NCI-H1417 treated with DMSO at 0.1 percent for 48 hours (cell line): ENCODE measurements around the gene GPR39.

Source experiments
- DNase-seq: peaks from one replicate; lab custom pipeline; 2025; lab: John Stamatoyannopoulos, UW

GPR39 gene

DNA sequence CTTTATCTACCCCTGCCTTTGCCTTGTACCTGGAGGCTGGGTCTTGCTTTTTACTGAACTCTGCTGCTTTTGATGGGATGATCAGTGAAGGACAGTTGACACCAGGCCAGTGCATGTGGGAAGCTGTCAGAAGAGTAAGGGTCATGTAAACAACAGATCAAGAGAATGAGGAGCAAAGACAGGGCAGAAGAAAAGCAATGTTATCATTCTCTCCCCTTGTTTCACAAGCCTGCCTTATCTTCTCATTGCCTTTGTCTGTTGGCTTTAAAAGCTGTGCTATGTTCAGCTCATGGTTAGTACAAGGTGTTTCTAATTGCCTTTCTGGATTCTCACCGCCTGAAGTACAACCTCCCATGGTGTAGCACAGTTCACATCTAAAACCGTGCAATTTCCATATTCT is 225.8 kb downstream of the GPR39 start:
- no peak for DNase-seq

DNA sequence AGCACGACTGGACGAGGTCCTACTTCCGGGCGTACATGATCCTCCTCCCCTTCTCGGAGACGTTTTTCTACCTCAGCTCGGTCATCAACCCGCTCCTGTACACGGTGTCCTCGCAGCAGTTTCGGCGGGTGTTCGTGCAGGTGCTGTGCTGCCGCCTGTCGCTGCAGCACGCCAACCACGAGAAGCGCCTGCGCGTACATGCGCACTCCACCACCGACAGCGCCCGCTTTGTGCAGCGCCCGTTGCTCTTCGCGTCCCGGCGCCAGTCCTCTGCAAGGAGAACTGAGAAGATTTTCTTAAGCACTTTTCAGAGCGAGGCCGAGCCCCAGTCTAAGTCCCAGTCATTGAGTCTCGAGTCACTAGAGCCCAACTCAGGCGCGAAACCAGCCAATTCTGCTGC is 228.6 kb downstream of the GPR39 start:
- DNase-seq: peak; percentile 5

DNA sequence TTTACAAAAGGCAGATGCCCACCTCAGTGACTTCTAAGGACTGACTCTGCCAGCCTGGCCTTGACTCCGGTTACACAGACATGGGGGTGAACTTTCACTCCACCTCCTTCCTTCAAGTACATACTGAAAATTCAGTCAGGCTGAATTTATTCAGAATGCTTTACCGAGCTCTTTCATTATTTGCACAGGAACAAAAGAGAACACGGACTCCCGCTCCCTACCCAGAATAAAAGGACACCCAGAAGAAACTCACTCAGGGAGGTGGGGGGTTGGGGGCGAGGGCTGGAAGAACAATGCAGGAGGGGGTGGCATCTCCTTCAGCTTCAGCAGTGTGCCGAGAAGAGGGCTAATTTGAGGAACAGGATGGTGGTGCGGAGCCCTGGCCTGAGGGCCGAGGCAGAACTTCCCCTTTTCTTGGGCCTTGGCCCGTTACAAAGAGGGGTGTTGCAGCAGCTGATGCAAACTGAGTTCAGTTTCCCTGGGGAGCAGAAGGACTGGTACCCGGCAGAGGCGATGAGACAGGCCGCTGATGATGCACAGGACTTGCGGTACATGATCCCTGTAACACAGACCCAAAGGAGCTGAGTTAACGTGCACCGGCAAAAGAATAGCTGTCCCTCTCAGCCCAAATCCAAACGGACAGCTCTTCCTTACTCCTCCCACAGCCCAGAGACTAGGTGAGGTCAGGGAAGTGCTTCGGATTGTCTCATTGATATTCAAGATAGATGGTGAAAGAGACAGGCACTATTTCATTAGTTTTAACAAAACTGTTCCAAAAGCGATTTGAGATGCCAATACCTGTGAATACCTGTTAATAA is 229.3 kb downstream of the GPR39 start:
- DNase-seq: no peak

DNA sequence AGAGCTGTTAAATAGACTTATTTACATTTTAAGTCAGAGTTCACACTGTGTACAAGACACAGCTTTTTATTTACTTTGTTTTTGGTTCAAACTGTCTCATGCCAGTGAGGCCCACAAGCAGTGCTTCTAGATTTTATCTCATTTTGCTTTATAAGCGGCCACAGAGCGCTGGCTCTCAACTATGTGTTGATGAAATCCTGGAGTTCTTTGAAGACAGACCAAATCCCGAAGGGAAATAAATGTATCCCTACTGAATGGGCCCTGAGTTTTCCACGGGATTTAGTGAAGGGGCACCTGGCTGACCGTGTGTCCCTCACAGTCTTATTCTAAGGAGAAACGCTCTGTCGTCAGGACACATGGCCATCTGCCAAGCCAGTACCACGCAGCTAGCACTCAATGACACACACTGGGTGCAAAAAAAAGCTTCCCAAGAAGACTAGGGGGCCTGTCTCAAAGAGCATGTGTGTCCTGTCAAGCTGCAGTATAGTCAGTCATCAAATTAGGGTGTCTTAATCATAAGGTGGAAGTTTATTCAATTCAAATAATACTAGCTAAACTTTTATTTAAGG is 230.0 kb downstream of the GPR39 start:
- no peak for DNase-seq

DNA sequence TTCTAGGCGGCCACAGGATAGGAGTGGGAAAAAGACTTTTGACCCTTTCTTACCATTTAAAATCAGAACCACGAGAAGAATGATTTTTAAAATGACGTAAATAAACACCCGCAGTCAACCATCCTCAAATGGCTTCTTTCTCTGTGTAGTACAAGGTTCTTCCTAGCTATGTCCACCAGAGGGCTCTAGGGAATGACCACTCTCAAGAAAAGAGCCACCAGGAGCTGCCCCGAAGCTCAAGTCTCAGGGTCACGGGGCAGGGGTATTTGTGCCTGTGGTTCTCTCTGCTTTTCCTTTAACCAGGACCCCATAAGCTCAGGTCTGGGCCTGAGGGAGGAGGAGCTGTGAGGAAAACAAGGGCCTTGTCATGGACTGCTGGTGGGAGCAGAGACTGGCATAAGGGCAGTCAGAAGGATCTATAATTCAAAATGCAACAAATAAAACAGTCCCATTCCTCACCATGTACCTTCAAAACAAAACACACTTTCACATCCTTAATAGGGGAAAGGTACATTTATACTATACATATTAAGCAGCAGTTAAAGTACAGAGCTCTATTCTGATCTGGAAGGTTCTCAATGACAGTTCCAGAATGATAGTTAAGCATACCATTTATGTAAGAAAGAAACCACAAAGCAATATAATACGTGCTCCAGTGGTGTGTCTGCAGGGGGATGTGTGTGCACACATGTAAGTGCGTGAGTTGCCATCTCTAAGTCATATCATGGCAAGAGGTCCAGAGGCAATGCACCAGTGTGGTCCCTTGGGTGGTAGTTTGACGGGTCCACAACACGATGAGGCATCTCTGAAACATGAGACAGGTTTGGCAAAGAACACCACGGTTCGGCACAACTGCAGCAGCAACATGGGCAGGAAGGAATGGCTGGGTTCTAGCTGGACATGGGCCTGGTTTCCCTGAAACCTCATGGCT is 234.8 kb downstream of the GPR39 start:
- no peak for DNase-seq

DNA sequence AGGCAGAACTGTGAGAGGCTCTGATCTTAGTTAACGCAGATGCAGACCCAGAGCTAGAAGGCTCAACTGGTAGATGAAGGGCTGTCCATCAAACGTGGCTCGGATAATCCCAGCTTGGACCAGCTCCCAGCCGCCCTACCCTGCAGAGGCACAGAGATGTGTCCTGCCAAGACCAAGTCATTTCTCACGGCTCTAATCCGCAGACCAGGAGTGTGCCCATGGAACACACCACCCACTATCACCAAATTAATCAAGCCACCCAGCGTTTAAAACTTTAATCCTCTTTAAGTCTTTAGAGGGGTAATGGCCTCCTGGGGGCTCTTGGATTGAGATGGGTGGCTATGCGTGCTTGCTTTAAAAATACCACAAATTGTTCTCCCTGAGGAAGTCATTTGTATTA is 235.9 kb downstream of the GPR39 start:
- no peak for DNase-seq

DNA sequence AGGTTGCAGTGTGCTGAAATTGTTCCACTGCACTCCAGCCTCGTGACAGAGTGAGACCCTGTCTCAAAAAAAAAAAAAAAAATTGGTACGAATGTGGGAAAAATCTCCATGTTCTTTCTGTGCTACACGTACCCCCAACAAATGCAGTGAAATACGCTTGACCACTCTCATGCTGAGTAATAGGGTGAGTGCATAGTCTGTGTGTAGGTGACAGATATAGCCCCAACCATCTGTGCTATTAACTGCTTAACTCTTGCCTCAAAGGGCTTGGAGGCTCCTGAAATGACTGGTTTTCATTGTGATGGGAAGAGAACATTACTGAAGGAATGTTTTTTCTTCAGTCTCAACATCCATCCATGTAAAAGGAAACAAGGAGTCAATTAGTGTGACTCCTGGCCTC is 237.7 kb downstream of the GPR39 start:
- DNase-seq: no peak

DNA sequence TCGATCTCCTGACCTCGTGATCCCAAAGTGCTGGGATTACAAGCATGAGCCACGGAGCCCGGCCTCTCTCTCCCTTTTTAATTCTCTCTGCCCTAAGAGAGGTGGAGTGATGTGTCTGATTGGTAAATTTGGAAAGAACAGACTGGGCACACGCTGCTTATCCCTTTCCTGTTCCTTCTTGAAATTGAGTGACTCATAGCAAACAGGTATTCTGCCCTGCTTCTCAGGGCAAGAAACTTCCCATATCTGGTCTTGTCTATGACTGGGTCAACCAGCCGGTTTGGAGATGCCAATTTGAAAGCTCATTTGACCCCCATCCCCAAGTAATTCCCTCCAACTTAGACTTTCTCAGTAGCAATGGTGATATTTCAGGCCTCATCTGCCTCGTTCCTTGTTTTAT is 238.4 kb downstream of the GPR39 start:
- no peak for DNase-seq

DNA sequence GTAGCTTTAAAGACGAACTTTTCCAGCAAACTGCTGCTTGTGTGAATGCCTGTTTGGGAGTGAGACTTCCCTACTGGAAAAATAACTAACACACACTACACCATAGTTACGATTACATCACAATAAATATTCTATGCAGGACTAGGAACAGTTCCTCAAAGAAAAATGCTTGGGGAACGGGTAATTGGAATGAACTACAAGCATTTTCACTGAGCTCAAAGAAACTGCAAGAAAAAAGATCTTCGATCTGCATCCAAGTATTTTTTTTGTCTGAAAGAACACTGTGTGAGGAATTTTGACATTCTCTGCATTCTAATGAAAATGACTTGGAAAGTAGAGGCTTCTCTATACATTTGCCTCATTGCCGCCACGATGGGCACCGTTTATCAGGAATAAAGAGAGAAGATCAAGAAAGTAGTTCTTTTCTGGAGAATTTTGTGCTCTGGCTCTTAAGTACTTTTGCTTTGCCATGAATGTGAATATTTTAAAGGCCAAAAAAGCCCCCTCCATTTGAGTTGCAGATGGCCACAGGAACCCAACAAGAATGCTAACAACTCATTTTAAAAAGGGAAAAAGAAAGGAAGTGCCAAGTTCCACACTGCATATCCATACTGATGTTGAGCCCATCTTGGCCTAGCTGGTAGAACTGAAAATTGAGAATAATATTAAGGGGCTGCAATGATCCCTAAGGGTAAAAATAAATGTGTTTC is 239.8 kb downstream of the GPR39 start:
- DNase-seq: no peak

DNA sequence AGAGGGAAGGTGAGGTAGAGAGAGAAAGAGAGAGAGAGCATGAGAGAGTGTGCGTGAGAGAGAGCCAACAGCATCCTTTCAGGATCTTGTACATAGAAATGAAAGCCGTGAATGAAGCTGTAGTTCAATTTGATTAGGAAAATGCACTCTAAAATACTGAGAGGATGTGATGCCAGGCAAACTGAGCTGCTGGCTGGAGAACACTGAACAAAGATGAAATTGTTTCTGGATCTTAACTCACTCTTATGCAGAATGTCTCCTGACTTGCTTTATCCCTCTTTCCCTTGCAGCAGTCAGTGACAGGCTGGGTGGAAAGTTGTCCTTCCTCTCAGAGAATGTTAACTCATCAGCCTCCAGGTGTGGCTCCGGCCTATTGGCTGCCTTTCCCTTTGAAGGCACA is 242.7 kb downstream of the GPR39 start:
- DNase-seq: no peak

DNA sequence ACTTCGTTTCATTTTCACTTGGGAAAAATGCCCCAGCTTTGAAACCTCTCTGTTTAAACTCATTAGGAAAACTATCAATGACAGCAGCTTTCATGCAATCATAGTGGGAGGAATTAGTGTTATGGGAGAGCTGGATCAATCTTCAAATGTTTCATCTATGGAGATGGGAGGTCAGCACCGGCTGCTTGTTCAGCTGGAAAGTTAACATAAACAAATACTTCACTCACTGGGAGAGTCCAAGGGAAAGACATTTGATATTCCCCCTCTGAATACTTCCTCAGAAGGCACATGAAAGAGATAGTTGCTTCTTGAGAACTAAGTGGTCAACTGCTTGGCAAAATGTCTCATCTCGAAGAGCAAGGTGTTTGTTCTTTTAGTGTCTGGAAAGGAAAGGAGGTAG is 246.1 kb downstream of the GPR39 start:
- no peak for DNase-seq

DNA sequence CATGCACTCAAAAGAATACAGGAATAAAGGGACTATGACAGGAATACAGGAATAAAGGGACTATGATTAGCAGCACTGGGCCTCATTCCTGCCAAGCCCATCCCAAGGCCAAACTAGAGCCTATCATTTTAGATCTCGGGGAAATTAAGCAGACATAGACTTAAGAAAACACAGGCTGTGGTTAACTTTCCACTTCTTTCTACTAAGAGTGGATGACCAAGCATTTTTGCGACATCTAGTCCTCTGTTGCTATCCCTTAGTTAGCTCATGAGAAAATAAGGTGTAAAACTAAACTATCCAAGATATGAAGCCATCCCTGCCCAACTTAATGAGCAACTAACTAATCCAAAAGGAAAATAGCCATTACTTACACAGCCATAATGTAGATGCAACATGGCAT is 247.5 kb downstream of the GPR39 start:
- no peak for DNase-seq

DNA sequence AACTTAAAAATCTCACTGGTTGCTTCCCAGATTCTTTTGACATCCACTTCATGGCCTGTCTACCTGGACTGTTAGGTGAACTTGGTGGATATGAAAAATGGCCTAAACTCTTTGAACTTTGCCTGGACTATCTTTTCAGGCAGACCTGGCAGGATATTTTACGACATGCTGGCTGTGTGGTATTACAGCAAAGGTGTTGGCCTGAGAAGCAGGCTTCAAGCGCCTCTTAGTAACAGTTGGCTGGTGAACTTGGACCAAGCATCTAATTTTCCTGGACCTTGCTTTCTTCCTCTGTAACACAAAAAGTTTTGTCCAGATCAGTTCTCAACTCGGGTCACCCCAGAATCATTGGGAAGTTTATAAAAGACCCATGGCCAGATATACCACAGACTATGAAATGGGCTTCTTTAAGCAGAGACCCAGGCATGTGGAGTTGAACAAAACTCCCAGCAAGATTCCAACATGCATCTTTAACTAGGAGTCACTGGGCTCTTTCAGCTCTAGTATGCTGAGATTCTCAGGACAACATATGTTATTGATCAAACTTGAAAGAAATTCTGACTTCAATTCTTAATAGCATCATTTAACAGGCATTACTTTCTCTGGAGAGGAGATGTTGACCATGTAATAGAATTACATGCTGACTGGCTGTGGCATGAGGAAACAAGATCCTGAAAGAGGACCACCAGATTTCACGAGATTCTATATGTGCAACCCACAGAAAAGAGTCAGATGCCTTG is 249.0 kb downstream of the GPR39 start:
- DNase-seq: no peak

DNA sequence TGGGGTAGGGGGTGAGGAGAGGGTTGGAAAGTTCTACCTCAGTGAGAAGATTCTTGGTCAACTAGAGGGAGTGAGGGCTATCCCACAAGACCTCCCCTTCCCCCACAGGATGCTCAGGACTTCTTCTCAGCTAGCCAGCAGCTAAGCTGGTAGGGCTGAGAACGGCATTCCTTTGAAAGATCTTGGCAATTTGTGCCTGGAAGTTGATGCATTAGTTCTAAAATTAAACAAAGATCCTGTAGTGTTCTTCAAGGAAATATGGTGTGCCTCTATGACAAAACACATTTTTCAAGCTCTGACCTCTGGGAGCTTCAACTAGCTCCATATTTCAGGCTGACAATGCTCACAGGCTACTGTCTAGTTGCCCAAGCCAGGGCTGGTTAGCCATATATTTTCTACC is 251.1 kb downstream of the GPR39 start:
- DNase-seq: no peak

DNA sequence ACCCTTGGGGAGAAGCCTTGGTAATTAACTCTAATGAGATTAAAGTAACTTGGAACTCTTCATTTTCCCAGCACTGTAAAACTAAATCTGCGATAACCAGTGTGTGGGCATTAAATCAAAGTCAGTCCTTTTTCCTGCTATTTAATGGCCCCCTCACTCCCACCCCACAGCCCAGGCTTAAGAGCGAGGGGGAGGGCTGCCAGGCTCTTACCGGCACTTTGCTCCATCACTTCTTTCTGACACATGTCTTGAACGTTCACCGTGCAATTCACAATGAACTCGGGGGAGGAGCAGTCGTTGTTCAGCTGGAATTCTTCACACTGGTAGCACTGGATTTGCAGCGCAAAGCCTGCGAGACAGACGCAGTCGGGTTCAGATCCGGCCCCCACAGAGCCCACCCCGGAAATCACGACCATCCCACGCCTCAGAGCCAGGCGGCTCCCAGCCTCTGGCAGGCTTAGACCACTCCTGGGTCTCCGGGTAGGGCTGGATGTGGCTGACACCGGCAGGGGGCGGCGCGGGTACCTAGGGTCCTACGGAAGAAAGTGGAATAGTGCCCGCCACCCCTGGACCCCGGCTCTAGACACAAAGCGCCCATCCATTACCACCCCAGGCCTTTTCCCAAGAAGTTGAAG is 251.7 kb downstream of the GPR39 start:
- DNase-seq: no peak

DNA sequence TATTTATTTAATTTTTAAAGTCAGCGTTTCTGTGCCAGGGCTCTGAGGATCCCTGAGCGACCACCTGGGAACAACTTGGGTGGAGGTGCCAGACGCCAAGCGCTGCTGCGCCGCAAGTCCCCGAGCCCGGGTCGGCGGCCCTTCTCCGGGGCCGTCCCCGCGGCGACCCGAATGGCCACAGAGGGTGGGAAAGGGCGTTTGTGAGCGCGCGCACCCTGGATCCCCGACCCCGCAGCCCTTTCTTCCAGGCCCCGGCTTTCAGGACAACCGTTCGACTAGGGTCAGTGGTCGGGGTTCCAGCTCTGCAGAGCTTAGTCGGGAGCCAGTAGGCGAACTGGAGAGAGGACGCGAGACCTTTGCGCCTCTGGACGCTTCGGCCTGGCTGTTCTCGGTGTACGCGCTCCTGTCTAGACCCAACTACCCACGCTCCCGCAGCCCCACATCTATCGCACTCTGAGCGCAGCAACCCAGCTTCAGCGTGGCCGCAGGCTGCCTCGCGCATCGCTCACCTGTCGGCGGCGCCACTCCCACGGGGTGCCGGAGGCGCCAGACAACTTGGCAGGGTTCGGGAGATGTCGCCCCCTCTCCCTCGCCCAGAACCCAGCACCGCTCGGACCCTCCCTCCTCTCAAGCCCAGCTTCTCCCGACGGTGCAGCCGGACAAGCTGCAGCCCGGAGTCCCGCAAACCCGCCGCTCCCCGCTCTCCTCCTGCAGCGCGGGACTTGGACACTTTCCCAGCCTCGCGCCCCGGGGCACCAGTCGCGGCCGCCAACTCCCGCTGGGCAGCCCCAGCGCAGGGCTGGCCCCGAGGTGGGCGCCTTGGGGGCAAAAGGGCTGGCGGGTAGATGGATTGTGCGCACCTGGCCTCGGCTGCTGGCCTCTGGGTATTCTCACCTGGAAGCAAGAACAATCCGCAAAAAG is 252.6 kb downstream of the GPR39 start:
- no peak for DNase-seq

DNA sequence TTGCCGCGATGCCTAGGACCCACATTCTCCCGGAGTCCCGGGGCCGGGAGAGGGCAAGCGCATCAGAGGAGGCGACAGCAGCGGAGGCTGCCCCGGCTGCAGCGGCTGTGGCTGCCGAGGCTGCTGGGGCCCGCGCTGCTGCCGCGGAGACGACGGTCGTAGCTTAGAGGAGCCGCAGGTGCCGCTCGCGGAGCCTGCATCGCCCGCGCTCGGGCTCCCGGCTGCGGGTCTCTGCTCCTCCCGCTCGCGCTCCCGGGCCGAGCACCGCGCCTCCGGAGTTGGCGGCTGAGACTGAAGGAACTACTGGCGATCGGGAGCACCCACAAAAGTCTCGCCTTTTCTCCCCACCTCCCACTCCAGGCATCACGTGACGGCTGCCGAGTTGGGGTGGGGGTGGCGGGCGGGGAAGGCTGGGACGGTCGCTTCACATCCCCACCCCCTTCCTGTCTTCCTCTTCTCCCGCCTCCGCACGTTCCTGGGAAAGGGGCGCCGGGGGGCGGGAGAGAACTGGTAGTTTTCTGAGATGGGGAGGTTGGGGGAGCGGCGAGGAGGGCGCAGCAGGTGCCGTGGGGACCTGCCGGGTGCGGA is 253.4 kb downstream of the GPR39 start, which contains the start of gene LYPD1:
TSS of gene LYPD1 (minus strand) at position 298 of the 588 bp plus-strand sequence. CDS start at position 25, 273 bp downstream.
- DNase-seq: no peak

DNA sequence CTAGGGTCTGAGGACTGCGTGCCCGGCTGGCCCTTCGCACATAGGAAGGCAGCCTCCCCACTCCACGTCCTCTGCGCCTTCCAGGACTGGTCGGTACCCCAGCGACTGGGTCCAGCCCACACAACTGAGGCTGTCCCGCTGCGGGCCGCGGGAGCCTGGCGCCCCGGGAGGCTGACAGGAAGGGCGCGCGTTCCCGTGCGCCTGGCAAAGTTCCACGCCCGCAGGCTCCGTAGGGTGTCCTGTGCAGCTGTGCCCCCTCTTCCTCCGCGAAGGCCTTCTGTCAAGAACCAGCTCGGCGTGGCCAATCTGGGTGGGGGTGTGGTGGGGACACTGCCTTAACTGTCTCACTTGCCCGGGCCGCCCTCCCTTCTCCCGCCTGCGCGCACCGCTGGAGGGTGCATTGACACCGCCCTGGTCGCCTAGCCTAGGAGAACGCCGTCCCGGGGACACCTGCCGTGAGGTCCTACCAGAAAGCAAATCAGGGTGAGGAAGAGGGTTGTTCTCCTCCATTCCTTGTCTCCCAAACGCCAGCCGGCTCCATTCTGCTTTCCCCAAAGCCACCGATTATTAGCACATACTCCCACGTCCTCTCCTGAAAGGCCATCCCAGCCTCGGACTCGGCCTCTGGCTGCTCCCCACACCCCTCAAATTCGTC is 254.0 kb downstream of the GPR39 start:
- no peak for DNase-seq
